OCI-LY1 (cell line): ENCODE measurements around the gene DEPP1.

Source experiments
- CTCF ChIP-seq: fragments of 200-600 bp; sonication (generic), shearing (Covaris generic); IDR thresholded peaks from 2 replicates; pipeline ENCODE4 v1.5.1; 2017; ENCODE audit warnings: mild to moderate bottlenecking, antibody characterized with exemption, low read length, moderate library complexity, mixed read lengths
- EZH2 ChIP-seq: fragments of 200-600 bp; sonication (generic), shearing (Covaris generic); IDR thresholded peaks from 2 replicates; pipeline ENCODE4 v1.8.0; 2017; ENCODE audit warnings: borderline replicate concordance, mixed run types, mild to moderate bottlenecking, antibody characterized with exemption, low read length, moderate library complexity, mixed read lengths

GRCh38 chr10:44970812-44971395 is 7.7 kb downstream of the DEPP1 start:
- TF ChIP-seq CTCF, result no peak
- no peak for TF ChIP-seq EZH2
